Activated CD4-positive, CD25-positive, alpha-beta regulatory T cell treated with anti-CD3 and anti-CD28 coated beads, Interleukin-2, amount 50 U/mL, for 72 hours (primary cell): ENCODE data around the gene ZNF653.
"Not testable (repeated sequence)": the region's sequence is repeated elsewhere in the genome, so short reads cannot be mapped to it uniquely, and the experiment has no call there.

Experiments
- DNase-seq: peaks from one replicate; pipeline ENCODE4 v3.0.0; 2021

The ZNF653 gene

DNA sequence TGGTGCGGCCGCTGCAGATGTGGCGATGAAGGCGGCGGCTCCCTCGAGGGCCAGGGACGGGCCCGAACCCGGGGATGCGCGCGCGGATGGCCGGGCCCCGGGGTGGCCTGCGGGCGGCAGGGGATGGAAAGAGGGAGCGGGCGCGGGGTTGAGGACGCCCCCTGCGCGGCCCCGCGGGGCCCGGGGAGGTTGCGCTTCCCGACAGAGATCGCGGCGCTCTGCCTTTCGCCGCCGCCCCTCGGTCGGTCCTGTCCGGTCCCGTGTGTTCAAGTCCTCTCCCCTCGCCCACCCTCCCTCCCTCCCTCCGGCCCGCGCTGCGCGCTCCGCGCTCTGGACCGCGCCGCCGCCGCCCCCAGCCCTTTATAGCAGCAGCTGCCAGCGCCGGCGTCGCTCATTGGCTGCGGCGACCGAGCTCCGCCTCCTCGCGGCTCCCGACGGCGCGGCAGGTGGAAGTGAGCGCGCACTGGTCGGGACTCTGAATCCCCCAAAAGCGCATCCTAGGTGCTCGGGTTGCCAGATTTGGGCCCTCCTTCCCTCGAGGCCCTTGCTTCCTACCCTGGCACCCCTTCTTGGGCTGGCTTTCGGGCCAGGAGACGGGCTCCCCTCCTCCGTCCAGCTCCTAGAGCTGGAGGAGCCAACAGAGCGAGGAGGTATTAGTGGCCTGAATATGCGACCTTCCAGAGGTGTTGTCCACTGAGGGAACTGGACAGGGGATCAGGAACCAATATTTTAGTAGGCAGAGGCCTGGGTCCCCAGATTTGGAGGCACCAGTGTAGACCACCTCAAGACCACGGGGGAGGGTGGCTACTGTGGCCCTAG lies 24.7 kb downstream of the ZNF653 start, which contains the start of gene ELAVL3:
Gene ELAVL3 (minus strand): TSS at position 332 of the 819 bp plus-strand sequence. CDS start 438 bp downstream, outside the sequence.
- DNase-seq = no peak

DNA sequence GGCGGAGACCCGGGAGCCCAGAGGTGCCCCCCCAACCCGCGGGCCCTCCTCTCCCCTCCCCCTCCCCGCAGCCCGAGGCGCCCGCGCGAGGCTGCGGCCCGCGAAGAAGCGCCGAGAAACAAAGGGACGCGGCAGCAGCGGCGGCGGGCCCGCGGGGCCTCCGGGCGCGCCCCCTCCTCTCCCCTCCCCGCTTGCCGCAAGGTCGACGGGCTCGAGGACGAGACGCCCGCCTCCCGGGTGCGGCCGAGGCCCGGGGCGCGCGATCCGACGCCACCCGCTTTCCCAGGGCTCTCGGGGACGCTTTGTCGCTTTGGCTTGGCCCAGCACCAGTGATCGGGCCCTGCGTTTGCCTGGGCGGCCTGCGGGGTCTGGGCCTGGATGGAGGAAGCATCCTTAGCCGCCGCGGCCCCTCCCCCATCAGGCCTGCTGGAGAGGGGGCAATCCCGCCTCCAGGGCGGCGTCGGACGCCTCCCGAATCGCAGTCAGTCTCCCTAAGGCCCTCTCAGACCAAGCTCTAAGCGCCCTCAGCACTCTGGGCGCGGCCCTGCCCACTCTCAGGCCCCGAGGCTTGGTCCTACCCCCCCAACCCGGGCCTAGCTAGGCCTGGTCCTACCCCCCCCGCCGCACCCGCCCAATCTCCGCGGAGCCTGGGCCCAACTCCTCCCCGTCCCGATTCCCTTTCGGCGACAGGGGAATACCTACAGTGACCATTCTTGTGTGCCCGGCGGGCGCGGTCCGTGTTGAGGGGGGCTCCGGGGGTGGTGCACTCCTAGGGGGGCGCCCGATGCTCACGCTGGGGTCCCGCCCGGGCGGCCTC lies 25.5 kb downstream of the ZNF653 start:
- DNase-seq = no peak

DNA sequence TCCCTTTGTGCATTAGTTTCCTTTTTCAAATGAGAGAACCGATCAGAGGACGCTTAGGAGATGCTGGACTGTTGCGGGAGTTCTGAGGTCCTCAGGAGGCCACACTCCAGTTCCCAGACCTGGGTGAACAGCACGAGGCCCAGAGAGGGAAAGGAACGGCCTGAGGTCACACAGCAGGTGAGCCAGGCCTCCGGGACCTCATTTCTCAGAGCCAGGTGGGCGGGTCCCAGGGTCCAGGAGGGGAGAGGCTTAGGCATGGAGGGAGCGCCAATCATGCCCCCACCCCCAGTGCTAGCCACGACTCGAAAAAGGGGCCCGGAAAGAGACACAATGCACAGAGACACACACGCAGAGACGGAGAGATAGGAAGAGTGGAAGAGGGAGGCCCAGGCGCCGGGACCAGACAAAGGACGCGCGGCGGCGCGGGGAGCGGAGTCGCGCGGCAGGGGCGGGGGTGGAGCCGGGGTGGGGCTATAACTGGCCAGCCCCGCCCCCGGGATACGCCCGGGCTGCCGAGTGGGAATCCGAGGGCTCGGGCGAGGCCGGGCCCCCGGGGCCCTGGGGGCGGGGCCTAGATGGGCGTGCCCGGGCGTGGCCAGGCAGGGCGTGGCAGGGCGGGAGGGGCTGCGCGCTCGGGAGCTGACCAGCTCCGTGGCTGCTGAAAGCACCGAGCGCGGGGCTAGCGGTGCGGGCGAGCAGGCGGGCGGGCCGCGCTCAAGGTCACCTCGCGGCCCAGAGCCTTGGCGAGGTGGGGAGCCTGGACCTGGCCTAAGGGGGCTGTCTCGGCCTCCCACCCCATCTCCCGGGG lies 26.3 kb downstream of the ZNF653 start:
- no peak for DNase-seq

DNA sequence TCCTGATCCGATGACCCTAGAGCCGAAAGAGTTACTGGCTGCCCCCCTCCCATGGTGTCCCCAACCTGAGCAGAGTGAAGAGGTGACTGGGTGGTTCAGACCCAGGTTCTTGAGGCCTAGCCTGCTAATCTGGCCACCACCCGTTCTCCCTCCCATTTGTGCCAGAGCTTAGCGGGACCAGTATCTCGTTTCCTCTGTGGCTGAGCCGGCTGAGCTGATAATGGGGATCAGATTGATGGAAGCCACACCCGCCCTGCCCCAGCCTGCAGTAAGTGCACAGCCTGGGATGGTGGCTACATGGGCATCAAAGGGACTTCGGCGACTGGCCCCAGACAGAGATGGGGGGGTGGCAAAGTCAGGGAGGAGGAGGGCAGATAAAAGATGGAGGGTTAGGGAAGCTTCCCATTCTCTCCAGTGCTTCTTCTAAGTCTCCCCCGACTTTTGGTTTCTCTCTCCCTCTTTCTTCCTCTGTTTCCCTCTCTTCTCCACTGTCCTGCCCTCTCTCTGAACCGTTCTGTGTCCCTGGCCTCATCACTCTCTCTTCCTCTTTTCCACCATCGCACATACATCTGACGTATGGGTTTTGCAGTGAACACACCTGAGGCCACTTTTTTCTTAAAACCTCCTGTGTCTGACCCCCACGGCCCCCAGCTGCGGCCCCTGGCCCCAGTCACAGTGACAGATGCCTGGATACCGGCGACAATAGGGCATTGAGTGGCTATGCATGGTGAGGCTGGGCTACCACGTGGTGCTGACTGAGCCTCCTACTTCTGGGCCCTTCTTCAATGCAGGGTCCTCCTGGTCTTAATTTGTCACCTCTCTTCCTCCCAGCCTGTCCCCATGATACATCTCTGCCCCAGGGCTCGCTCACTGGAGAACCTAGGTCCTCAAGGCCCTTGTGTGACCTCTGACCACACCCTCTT lies 27.2 kb downstream of the ZNF653 start:
- no peak for DNase-seq

DNA sequence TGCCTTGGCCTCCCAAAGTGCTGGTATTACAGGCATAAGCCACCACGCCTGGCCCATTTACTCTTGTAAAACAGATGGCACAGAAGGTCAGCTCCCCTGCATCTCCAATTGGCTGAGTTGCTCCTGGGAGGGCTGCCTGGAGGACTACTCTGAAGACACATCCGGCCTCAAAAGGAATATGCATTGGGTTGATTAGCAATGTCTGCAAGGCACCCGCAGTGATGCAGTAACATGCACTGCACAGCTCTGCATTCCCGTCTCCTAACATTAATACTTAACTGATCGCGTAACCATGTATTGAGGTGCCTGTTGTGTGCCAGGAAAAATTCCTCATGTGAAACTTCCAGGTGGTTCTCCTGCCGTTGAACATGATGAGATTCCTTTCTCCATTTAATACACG lies 29.8 kb downstream of the ZNF653 start:
- DNase-seq = no peak

DNA sequence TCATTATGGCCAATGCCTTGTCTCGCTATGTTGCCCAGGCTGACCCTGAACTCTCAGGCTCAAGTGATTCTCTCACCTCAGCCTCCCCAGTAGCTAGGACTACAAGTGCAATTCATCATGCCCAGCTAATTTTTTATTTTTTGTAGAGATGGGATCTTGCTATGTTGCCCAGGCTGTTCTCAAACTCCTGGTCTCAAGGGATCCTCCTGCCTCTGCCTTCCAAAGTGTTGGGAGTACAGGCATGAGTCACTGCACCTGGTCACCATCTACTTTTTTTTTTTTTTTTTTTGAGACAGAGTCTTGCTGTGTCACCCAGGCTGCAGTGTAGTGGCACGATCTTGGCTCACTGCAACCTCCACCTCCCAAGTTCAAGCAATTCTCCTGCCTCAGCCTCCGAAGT lies 30.3 kb downstream of the ZNF653 start:
- DNase-seq = not testable (repeated sequence)

DNA sequence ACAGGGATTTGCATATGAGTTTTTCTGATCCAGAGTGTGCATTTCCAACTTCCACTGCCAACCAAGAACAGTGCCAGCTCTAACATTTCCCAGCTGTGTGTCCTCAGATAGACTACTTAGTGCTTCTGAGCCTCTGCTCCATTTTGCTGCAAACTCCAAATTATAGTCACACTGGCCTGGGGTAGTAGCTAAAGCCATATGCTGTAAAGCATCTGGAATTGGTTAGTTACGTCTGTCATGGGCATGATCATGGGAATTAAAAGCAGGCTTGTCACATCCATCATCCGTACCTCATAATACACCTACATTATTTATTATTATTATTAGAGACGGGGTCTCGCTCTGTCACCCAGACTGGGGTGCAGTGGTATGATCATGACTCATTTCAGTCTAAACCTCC lies 31.9 kb downstream of the ZNF653 start:
- no peak for DNase-seq

DNA sequence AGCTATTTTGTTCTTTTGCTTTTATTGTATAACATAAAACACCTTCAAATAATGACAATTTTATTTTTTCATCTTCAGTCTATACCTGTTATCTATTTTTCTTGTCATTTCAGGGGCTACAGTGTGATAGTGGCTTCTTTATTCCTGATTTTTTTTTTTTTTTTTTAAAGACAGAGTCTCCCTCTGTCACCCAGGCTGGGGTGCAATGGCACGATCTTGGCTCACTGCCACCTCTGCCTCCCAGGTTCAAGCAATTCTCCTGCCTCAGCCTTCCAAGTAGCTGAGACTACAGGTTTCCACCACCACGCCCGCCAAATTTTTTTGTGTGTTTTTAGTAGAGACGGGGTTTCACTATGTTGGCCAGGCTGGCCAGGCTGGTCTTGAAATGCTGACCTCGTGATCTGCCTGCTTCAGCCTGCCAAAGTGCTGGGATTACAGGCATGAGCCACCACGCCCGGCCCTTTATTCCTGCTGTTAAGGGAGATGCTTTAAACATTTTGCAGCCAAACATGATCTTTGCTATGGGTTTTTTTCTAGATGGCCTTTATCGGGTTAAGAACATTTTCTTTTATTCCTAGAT lies 37.3 kb downstream of the ZNF653 start:
- not testable (repeated sequence) for DNase-seq

DNA sequence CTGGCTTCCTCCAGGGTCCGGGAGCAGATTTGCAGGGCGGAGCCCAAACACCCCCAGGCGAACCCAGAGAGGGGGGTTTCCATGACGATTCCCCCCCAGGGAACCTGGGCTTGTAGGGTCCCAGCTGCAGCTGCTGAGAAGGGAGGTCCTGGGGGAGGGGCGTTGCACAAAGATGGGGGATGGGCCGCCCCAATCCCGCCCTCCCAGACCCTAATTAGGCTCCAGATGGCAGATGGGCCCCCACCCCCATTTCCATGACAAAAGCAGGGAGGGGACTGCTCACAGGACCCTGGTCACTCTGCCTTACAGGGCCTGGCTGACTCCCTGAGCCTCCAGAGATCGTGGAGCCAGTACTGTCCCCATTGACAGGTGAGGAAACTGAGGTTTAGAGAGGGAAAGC lies 40.0 kb downstream of the ZNF653 start:
- DNase-seq = no peak

DNA sequence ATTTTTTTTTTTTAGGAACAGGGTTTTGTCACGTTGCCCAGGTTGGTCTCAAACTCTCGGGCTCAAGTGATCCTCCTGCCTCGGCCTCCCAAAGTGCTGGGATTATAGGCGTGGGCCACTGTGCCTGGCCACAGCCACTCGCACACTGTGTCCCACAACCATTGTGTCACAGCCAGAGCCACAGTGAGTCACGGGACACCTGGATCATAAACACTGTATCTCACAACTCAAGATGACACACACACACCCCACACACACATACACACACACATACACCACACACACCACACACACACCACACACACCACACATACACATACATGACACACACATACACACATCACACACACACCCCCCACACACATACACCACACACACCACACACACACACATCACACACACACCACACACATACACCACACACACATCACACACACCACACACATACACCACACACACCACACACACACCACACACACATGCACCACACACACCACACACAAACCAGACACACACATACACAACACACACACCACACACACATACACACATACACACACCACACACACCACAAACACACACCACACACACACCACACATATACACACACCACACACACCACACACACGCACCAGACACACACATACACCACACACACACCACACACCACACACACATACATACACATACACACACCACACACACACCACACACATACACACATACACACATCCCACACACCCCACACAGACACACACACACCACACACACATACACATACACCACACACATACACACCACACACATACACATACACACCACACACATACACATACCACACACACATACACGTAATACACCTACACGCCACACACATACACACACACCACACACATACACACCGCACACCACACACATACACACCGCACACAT lies 41.0 kb downstream of the ZNF653 start:
- DNase-seq = no peak

DNA sequence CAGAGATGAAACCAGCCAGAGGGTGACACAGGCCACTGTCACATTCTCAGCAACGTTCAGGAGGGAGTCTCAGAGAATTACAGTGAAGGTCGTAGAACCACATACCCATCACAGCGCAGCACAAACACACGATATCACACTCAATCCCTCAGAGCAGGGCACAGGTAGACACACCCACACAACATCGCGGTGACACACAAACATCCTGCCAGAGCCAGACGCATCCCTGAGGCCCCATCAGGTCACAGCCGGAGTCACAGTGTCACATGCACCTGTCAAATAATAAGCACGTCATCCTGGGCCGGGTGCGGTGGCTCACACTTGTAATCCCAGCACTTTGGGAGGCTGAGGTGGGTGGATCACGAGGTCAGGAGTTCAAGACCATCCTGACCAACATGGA lies 42.2 kb downstream of the ZNF653 start:
- DNase-seq = no peak

DNA sequence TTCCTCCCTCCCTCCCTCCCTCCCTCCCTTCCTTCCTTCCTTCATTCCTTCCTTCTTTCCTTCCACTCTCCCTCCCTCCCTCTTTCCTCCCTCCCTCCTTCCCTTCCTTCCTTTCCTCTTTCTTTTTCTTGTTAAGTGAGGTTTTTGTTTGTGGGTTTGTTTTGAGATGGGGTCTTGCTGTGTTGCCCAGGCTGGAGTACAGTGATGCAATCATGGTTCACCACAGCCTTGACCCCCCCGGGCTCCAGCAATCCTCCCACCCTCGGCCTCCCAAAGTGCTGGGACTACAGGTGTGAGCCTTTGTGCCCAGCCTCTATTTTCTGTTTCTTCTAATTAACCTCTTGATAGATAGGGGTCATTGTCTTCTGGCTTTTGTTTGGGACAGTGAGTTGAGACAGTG lies 44.2 kb downstream of the ZNF653 start:
- DNase-seq = no peak

DNA sequence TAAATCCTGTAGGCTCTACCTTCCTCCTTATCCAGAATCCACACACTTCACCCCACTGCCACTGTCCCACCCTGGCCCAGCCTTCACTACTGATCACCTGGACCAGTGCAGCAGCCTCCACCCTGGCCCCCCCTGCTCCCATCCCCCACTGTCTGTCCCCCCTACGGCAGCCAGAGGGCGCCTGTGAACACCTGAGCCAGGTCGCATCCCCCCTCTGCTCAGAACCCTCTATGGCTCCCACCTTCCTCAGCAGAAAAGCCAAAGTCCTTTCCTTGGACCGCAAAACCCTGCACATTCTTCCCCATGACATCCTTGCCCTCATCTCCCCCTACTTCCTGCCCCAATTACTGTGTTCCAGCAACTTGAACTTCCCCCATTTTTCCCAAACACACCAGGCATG lies 45.4 kb downstream of the ZNF653 start:
- no peak for DNase-seq

DNA sequence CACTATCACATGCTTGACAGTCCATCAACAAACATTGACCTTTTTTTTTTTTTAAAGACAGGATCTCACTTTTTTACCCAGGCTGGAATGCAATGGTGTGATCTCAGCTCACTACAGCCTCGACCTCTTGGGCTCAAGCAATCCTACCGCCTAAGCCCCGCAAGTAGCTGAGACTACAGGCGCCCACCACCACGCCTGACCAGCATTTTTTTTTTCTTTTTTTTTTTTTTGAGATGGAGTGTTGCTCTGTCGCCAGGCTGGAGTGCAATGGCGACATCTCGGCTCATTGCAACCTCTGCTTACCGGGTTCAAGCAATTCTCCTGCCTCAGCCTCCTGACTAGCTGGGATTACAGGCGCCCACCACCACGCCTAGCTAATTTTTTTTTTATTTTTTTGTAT lies 46.7 kb downstream of the ZNF653 start:
- not testable (repeated sequence) for DNase-seq

DNA sequence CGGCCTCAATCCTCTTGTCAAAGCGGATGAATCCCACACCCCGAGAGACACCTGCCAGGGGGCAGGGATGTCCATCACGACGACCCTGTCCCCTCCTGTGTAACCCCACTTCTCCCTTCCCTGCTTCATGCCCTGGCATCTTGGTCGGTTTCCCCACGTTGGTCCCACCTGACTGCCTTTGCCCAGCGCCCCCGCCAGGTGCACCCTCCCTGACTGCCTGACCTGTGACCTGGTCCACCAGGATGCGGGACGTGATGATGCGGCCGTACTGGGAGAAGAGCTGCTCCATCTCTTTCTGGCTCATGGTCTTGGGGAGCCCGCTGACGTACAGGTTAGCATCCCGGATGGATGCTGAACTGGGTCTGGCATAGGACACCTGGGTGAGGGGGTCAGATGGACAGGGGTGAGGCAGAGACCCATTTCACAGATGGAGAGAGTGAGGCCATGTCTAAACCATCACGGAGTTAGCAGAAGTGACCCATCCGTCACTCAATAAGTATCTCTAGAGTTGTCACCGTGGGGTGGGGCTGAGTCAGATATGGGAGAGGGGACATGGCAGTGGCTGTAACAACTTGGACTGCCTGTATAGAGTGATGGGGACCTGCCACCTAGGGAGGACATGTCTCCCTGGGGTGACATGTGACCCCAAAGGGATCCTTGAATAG lies 47.3 kb downstream of the ZNF653 start:
- no peak for DNase-seq

DNA sequence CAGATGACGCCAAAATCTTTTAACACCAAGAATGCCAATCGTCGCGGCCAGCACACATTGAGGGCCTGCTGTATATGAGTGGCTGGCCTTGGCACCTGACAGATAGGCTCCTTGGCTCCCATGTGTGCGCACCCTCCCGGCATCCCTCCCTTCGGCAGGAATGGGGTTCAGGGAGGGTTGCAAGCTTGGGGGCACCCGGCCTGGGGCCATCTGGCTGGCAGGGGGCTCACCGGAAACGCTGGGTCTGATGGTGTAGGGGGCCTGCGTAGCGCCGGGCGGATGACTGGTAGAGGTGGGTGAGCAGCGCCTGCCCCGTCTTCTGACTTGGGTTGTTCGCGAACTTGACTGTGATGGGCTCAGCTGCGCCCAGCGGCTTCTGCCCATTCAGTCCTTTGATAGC lies 47.8 kb downstream of the ZNF653 start:
- no peak for DNase-seq

DNA sequence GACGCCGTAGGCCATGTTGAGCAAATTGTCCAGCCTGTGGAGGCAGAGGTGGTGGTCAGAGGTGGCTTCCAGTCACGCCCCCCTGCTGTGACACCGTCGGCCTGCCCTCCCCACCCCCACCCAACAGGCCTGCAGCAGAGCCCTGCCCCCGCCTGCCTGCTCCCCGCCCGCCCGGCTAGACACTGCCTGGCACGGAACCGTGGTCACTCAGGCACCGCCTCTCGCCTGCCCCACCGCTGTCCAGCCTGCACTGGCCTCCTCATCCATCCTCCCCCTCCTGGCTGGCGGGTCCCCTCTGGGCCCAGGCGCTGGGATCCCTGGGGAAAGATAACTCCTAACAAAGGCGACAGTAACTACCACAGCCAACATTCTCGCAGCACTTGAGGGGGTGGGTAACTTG lies 48.5 kb downstream of the ZNF653 start:
- DNase-seq = no peak

DNA sequence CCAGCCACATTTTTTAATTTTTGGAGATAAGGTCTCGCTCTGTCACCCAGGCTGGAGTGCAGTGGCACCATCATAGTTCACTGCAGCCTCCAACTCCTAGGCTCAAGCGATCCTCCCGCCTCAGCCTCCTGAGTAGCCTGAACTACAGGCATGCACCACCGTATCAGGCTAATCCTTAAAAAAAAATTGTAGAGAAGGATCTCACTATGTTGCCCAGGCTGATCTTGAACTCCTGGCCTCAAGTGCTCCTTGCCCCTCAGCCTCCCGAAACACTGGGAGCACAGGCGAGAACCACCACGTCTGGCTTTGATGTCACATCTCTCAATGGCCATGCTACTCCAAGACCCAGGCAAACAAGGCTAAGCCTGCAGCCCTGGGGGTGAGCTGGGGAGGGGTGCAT lies 49.0 kb downstream of the ZNF653 start:
- DNase-seq = no peak

DNA sequence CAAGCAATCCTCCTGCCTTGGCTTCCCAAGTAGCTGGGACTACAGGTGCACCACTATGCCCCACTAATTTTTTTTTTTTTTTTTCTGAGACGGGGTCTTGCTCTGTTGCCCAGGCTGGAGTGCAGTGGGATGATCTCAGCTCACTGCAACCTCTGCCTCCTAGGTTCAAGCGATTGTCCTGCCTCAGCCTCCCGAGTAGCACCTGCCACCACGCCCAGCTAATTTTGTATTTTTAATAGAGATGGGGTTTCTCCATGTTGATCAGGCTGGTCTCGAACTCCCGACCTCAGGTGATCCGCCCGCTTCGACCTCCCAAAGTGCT lies 50.4 kb downstream of the ZNF653 start:
- DNase-seq = not testable (repeated sequence)
